MM.1S (cell line): ENCODE results near the gene C3orf18.

Source experiments
- DNase-seq: peaks from one replicate; pipeline ENCODE4 v3.0.0-alpha.2; 2015
- H2AFZ ChIP-seq: fragments of 300-600 bp; sonication (generic); 2 replicates; pipeline ENCODE4 v1.6.0; 2016; ENCODE audit warnings: antibody characterized with exemption, low read length
- H3F3A ChIP-seq: fragments of 300-600 bp; sonication (generic); 2 replicates; pipeline ENCODE4 v1.6.1; 2016; ENCODE audit warnings: mild to moderate bottlenecking, antibody characterized with exemption, low read length, moderate library complexity, mixed read lengths; ENCODE audit not compliant: insufficient read depth
- H3K27ac ChIP-seq: fragments of 300-600 bp; sonication (generic); 2 replicates; pipeline ENCODE4 v1.5.1; 2016; ENCODE audit warnings: mild to moderate bottlenecking, low read length
- H3K27me3 ChIP-seq: fragments of 300-600 bp; sonication (generic); replicated peaks from 2 replicates; pipeline ENCODE4 v1.6.0; 2016; ENCODE audit warnings: low read length; ENCODE audit not compliant: insufficient read depth
- H3K36me3 ChIP-seq: fragments of 300-600 bp; sonication (generic); replicated peaks from 2 replicates; pipeline ENCODE4 v1.6.1; 2016; ENCODE audit warnings: mild to moderate bottlenecking, low read length, mixed read lengths; ENCODE audit not compliant: insufficient read depth
- H3K4me1 ChIP-seq: fragments of 300-600 bp; sonication (generic); 2 replicates; pipeline ENCODE4 v1.6.1; 2016; ENCODE audit warnings: low read length, mixed read lengths
- H3K4me2 ChIP-seq: fragments of 300-600 bp; sonication (generic); 2 replicates; pipeline ENCODE4 v1.6.0; 2016; ENCODE audit warnings: low read depth, low read length
- H3K4me3 ChIP-seq: fragments of 300-600 bp; sonication (generic); 2 replicates; pipeline ENCODE4 v1.5.1; 2016; ENCODE audit warnings: low read length, mixed read lengths
- H3K79me2 ChIP-seq: fragments of 300-600 bp; sonication (generic); 2 replicates; pipeline ENCODE4 v1.6.1; 2016; ENCODE audit warnings: mixed run types, low read length, mixed read lengths
- H3K9ac ChIP-seq: fragments of 300-600 bp; sonication (generic); 2 replicates; pipeline ENCODE4 v1.6.1; 2016; ENCODE audit warnings: low read length, mixed read lengths
- H3K9me2 ChIP-seq: fragments of 300-600 bp; sonication (generic); replicated peaks from 2 replicates; pipeline ENCODE4 v1.6.1; 2016; ENCODE audit warnings: mild to moderate bottlenecking, low read length, mixed read lengths; ENCODE audit not compliant: insufficient read depth
- H3K9me3 ChIP-seq: fragments of 300-600 bp; sonication (generic); replicated peaks from 2 replicates; pipeline ENCODE4 v1.6.1; 2016; ENCODE audit warnings: mild to moderate bottlenecking, low read length, mixed read lengths; ENCODE audit not compliant: insufficient read depth
- H4K20me1 ChIP-seq: fragments of 300-600 bp; sonication (generic); 2 replicates; pipeline ENCODE4 v1.6.1; 2016; ENCODE audit warnings: mild to moderate bottlenecking, low read length, moderate library complexity, mixed read lengths; ENCODE audit not compliant: insufficient read depth
- CTCF ChIP-seq: fragments of 300-600 bp; sonication (generic); IDR thresholded peaks from 2 replicates; pipeline ENCODE4 v1.5.1; 2016; ENCODE audit warnings: antibody characterized with exemption, low read length, mixed read lengths
- EZH2 ChIP-seq: fragments of 300-600 bp; sonication (generic); optimal IDR thresholded peaks from 2 replicates; pipeline ENCODE3; 2017; ENCODE audit warnings: low read depth, mild to moderate bottlenecking, antibody characterized with exemption, low read length, mixed read lengths
- EZH2phosphoT487 ChIP-seq: fragments of 300-600 bp; sonication (generic); IDR thresholded peaks from 2 replicates; pipeline ENCODE4 v1.6.1; 2018; ENCODE audit warnings: antibody characterized with exemption, low read length

C3orf18 gene

GRCh38 chr3:50582083-50582482 lies 14.5 kb upstream of the C3orf18 start:
- no peak overlapping the region for H2AFZ ChIP-seq
- no peaks in the 10 kb centered on the region for H3K36me3 ChIP-seq
- no peak for DNase-seq
- TF ChIP-seq EZH2phosphoT487 (no peak), EZH2 (no peak), CTCF (no peak)
- no peak overlapping the region for H3K4me2 ChIP-seq
- H3F3A ChIP-seq, result no peaks in the 10 kb centered on the region
- H3K27ac ChIP-seq, result no peak overlapping the region
- H3K4me3 ChIP-seq, result no peak overlapping the region
- H3K79me2 ChIP-seq, result no peaks in the 10 kb centered on the region
- no peaks in the 10 kb centered on the region for H3K9me2 ChIP-seq
- no peaks in the 10 kb centered on the region for H3K4me1 ChIP-seq
- no peak overlapping the region for H3K9ac ChIP-seq
- no peaks in the 10 kb centered on the region for H4K20me1 ChIP-seq
- H3K9me3 ChIP-seq, result no peaks in the 10 kb centered on the region
- no peaks in the 10 kb centered on the region for H3K27me3 ChIP-seq

GRCh38 chr3:50581459-50581842 lies 13.9 kb upstream of the C3orf18 start:
- no peak for DNase-seq
- Histone ChIP-seq H3F3A (no peaks in the 10 kb centered on the region), H3K4me2 (no peak overlapping the region), H4K20me1 (no peaks in the 10 kb centered on the region), H3K79me2 (no peaks in the 10 kb centered on the region), H3K9ac (no peak overlapping the region), H2AFZ (no peak overlapping the region), H3K27me3 (no peaks in the 10 kb centered on the region), H3K36me3 (no peaks in the 10 kb centered on the region), H3K4me3 (no peak overlapping the region), H3K4me1 (no peaks in the 10 kb centered on the region), H3K27ac (no peak overlapping the region), H3K9me3 (no peaks in the 10 kb centered on the region), H3K9me2 (no peaks in the 10 kb centered on the region)
- no peak for TF ChIP-seq EZH2

GRCh38 chr3:50580683-50581458 lies 13.3 kb upstream of the C3orf18 start:
- Histone ChIP-seq H3K9ac (no peak overlapping the region), H3K36me3 (no peaks in the 10 kb centered on the region), H2AFZ (no peak overlapping the region), H3K27ac (no peak overlapping the region), H3K79me2 (no peaks in the 10 kb centered on the region), H3F3A (no peaks in the 10 kb centered on the region), H4K20me1 (no peaks in the 10 kb centered on the region), H3K9me2 (no peaks in the 10 kb centered on the region), H3K4me3 (no peak overlapping the region), H3K27me3 (no peaks in the 10 kb centered on the region), H3K4me1 (no peaks in the 10 kb centered on the region), H3K4me2 (no peak overlapping the region), H3K9me3 (no peaks in the 10 kb centered on the region)
- no peak for DNase-seq
- TF ChIP-seq EZH2phosphoT487 (no peak), EZH2 (no peak), CTCF (no peak)

- Histone ChIP-seq H3K36me3 (no peaks in the 10 kb centered on the region), H3K79me2 (no peaks in the 10 kb centered on the region), H3K9ac (no peak overlapping the region), H3F3A (no peaks in the 10 kb centered on the region), H4K20me1 (no peaks in the 10 kb centered on the region), H3K9me2 (no peaks in the 10 kb centered on the region), H3K27me3 (no peaks in the 10 kb centered on the region), H3K9me3 (no peaks in the 10 kb centered on the region), H3K4me1 (no peaks in the 10 kb centered on the region), H3K4me3 (no peak overlapping the region), H3K27ac (no peak overlapping the region), H3K4me2 (no peak overlapping the region), H2AFZ (no peak overlapping the region)
- TF ChIP-seq CTCF (no peak), EZH2phosphoT487 (no peak), EZH2 (no peak)
- DNase-seq, result no peak
These were observed 9.8 kb upstream of the C3orf18 start for GRCh38 chr3:50577348-50577747.
